HG02840 (cell line): ENCODE data around the gene MT3.
"Not testable (repeated sequence)": the region's sequence is repeated elsewhere in the genome, so short reads cannot be mapped to it uniquely, and the experiment has no call there.

Source experiments
- ATAC-seq: cut with Tn5 transposase; IDR thresholded peaks from one replicate; pipeline ENCODE4 v1.9.1; 2021; ENCODE audit warnings: mild to moderate bottlenecking, moderate library complexity, moderate number of reproducible peaks; ENCODE audit not compliant: unreplicated experiment, low FRiP score

MT3 gene

GRCh38 chr16:56577300-56577625 is 12.1 kb upstream of the MT3 start:
- ATAC-seq = no peak

GRCh38 chr16:56580391-56581048 is 8.8 kb upstream of the MT3 start:
- no peak for ATAC-seq

GRCh38 chr16:56582911-56583310 is 6.4 kb upstream of the MT3 start:
- not testable (repeated sequence) for ATAC-seq

GRCh38 chr16:56583351-56584168 is 5.8 kb upstream of the MT3 start:
- ATAC-seq = no peak

- ATAC-seq = no peak
Measured at GRCh38 chr16:56584276-56584675, 5.1 kb upstream of the MT3 start.

GRCh38 chr16:56588781-56589140 is 567 bp upstream of the MT3 start:
- no peak for ATAC-seq

GRCh38 chr16:56591377-56592060 is 2.2 kb downstream of the MT3 start:
- no peak for ATAC-seq

GRCh38 chr16:56593573-56594291 is 4.4 kb downstream of the MT3 start:
- no peak for ATAC-seq

GRCh38 chr16:56594292-56594619 is 4.9 kb downstream of the MT3 start:
- ATAC-seq = no peak

GRCh38 chr16:56600398-56600999 is 11.2 kb downstream of the MT3 start:
- no peak for ATAC-seq

GRCh38 chr16:56601325-56601724 is 12.0 kb downstream of the MT3 start:
- no peak for ATAC-seq

GRCh38 chr16:56603589-56603988 is 14.3 kb downstream of the MT3 start:
- ATAC-seq = no peak

- no peak for ATAC-seq
Measured at GRCh38 chr16:56604966-56605365, 15.6 kb downstream of the MT3 start.

GRCh38 chr16:56605475-56605874 is 16.1 kb downstream of the MT3 start:
- no peak for ATAC-seq

- ATAC-seq = no peak
Measured at GRCh38 chr16:56606071-56606475, 16.7 kb downstream of the MT3 start.

GRCh38 chr16:56606476-56607108 is 17.3 kb downstream of the MT3 start:
- ATAC-seq = no peak

- ATAC-seq = no peak
Measured at GRCh38 chr16:56607109-56607618, 17.8 kb downstream of the MT3 start.

GRCh38 chr16:56607675-56608042 is 18.3 kb downstream of the MT3 start:
- ATAC-seq = no peak

- peak; percentile 72 for ATAC-seq
Measured at GRCh38 chr16:56608043-56608875, 18.9 kb downstream of the MT3 start, which contains the start of gene MT2A. Gene MT2A, plus strand, starts transcription at chr16:56608584. Its CDS starts 72 bp downstream, at chr16:56608656.
